Measurements from ENCODE around the gene B4GALNT3.
"Not testable (repeated sequence)": the region's sequence is repeated elsewhere in the genome, so short reads cannot be mapped to it uniquely, and the experiment has no call there.

B4GALNT3 gene

DNA sequence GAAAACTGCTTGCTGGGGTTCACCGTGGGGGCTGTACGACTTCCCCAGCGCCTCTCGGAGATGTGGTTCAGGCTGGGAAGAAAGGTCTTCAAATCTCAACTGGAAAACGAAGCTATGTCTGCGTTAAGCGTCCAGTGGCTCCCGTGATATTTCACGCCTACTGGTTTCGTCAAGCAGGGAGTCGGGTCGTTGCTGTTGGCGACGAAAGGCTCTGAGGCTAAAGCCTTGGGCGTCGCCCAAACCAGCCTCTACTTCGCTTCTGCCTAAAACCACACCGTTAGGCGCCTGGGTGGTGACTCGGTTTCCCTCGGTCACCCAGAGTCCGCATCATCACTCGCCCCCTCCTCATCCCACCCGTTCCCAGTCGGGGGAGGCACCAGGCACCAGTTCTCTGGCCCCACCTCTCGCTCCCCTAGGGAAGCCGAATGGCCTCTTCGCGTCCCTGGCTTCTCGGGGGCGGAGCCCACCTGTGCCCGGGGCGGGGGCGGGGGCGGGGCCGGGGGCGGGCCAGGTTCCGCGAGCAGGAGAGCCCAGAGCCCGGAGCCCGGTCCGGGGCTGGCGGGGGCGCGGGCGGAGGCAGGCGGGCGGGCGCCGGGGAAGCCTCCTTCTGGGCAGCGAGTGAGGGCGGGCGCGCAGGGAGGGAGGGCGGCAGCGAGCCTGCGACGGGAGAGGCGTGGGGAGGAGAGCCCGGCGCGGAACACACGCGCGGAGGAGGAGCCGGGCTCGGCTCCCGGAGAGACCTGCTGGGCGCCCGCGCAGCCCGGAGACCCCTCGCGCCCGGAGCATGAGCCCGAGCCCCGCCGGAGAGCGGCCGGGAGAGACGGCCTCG is at the start of gene B4GALNT3:
Gene B4GALNT3, plus strand, starts transcription at position 510 of the 829 bp plus-strand sequence. CDS start 438 bp downstream, outside the sequence.
- Histone ChIP-seq H3K9ac (peak within 1 kb of the TSS; percentile 34 to 72 (median 67); a peak in 20 of 22 replicates), H3K4me1 (peaks cover 0 to 15% (median 12%) of the 10 kb centered on the region in 10 experiments; a peak in 16 of 20 replicates), H4K20me1 (peaks cover 0 to 21% (median 12%) of the 10 kb centered on the region in 11 experiments; a peak in 11 of 22 replicates), H3K4me3 (peak within 1 kb of the TSS; percentile 60 to 76 (median 67)), H3K4me2 (peak within 1 kb of the TSS; percentile 90 to 96 (median 95)), H3K27me3 (peaks cover 59 to 78% (median 70%) of the 10 kb centered on the region in 11 experiments), H3K9me3 (replicated peaks in 1 of 11) (no peaks in the 10 kb centered on the region), H3K27ac (no peak within 1 kb of the TSS), H3K36me3 (no peaks in the 10 kb centered on the region)
- TF ChIP-seq Cebpa-rat (IDR thresholded peaks at IDR 0.05): no peak

DNA sequence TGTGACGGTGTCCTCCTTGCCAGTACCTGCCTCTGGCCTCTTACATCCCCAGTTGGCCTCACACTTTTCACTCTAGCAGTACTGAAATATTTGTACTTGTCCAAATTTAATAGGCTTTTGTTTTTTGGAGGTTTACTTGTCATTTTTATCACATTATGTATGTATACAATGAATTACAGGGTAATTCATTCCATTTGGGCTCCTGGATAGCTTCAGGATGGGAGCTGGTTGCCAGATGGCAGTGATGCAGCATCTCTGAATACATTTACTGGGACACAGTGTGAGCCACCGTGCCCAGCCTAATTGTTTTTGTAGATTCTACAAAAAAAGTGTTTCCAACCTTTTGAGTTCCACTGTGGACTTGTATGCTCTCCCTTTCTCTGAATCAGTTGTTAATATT is 44.9 kb upstream of the B4GALNT3 start:
- Histone ChIP-seq H3K9ac (no peak overlapping the region), H3K27me3 (no peaks in the 10 kb centered on the region), H3K27ac (no peak overlapping the region), H4K20me1 (no peaks in the 10 kb centered on the region), H3K4me2 (no peak overlapping the region), H3K4me1 (no peaks in the 10 kb centered on the region), H3K36me3 (peaks cover 71 to 89% (median 86%) of the 10 kb centered on the region in 11 experiments), H3K4me3 (no peak overlapping the region), H3K9me3 (replicated peaks in 1 of 11) (no peaks in the 10 kb centered on the region)
- no peak for TF ChIP-seq Cebpa-rat (IDR thresholded peaks at IDR 0.05)

GRCh38 chr12:418432-418831 is 41.3 kb upstream of the B4GALNT3 start:
- H3K4me2 ChIP-seq: no peak overlapping the region
- no peaks in the 10 kb centered on the region for H3K4me1 ChIP-seq
- TF ChIP-seq Cebpa-rat (IDR thresholded peaks at IDR 0.05): no peak
- no peaks in the 10 kb centered on the region for H3K9me3 ChIP-seq (replicated peaks in 1 of 11)
- H3K36me3 ChIP-seq: peaks cover 48 to 69% (median 65%) of the 10 kb centered on the region in 11 experiments
- H4K20me1 ChIP-seq: no peaks in the 10 kb centered on the region
- no peak overlapping the region for H3K9ac ChIP-seq
- no peaks in the 10 kb centered on the region for H3K27me3 ChIP-seq
- no peak overlapping the region for H3K27ac ChIP-seq
- no peak overlapping the region for H3K4me3 ChIP-seq

- Histone ChIP-seq H3K4me2 (no peak overlapping the region), H3K4me1 (no peaks in the 10 kb centered on the region), H3K9me3 (replicated peaks in 1 of 11) (no peaks in the 10 kb centered on the region), H3K9ac (no peak overlapping the region), H3K36me3 (peaks cover 41 to 76% (median 72%) of the 10 kb centered on the region in 11 experiments), H4K20me1 (no peaks in the 10 kb centered on the region), H3K4me3 (no peak overlapping the region), H3K27me3 (no peaks in the 10 kb centered on the region), H3K27ac (no peak overlapping the region)
- no peak for TF ChIP-seq Cebpa-rat (IDR thresholded peaks at IDR 0.05)
Observed at GRCh38 chr12:422526-422925, 37.2 kb upstream of the B4GALNT3 start.

- not testable (repeated sequence) for H3K4me1 ChIP-seq; H3K27ac ChIP-seq; H3K9me3 ChIP-seq (replicated peaks in 1 of 11); H3K9ac ChIP-seq; H3K4me3 ChIP-seq; H3K4me2 ChIP-seq; H3K27me3 ChIP-seq; H4K20me1 ChIP-seq
- H3K36me3 ChIP-seq: peaks cover 61 to 100% (median 95%) of the 10 kb centered on the region in 11 experiments
Observed at GRCh38 chr12:435737-436136, 24.0 kb upstream of the B4GALNT3 start.

- TF ChIP-seq Cebpa-rat (IDR thresholded peaks at IDR 0.05): no peak
Observed at GRCh38 chr12:442235-442884, 17.4 kb upstream of the B4GALNT3 start.

DNA sequence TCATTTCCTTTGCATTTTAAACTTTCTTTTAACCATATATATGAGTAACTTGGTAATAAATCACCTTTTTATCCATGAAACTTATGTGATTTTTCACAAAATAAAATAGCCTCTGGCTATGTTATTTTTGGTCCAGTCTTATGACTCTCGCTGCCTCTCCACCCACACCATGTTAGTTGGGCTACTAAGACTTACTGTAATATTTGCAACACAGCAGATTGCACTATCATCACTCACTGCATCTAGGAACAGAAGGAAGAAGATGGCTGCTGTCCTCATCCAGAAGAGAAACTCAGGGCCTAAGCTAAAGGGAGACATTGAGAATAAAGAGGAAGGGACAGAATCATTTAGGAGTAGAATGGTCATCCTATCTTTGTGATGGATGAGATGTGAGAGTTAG is 12.6 kb upstream of the B4GALNT3 start:
- Histone ChIP-seq H3K27me3 (no peaks in the 10 kb centered on the region), H3K4me1 (peaks cover 0 to 13% (median 0%) of the 10 kb centered on the region in 10 experiments; a peak in 4 of 20 replicates), H3K36me3 (peaks cover 0 to 8% (median under 1%) of the 10 kb centered on the region in 11 experiments; a peak in 6 of 22 replicates), H3K9me3 (replicated peaks in 1 of 11) (no peaks in the 10 kb centered on the region), H3K27ac (no peak overlapping the region), H3K4me3 (no peak overlapping the region), H3K9ac (no peak overlapping the region), H3K4me2 (peak overlapping the region in 1 of 11 experiments; percentile 32; a peak in 2 of 22 replicates), H4K20me1 (no peaks in the 10 kb centered on the region)
- no peak for TF ChIP-seq Cebpa-rat (IDR thresholded peaks at IDR 0.05)

More at GRCh38 chr12:442235-442884, 17.4 kb upstream of the B4GALNT3 start:
- Histone ChIP-seq H3K9me3 (replicated peaks in 1 of 11) (no peaks in the 10 kb centered on the region), H3K27ac (no peak overlapping the region), H4K20me1 (no peaks in the 10 kb centered on the region), H3K4me3 (no peak overlapping the region), H3K4me1 (peaks cover 0 to 12% (median 0%) of the 10 kb centered on the region in 10 experiments; a peak in 4 of 20 replicates), H3K36me3 (peaks cover 14 to 56% (median 46%) of the 10 kb centered on the region in 11 experiments; a peak in 21 of 22 replicates), H3K4me2 (no peak overlapping the region), H3K9ac (no peak overlapping the region), H3K27me3 (no peaks in the 10 kb centered on the region)

GRCh38 chr12:449203-449602 is 10.5 kb upstream of the B4GALNT3 start:
- Histone ChIP-seq H3K27me3 (no peaks in the 10 kb centered on the region), H3K9me3 (replicated peaks in 1 of 11) (no peaks in the 10 kb centered on the region), H3K27ac (no peak overlapping the region), H3K4me1 (peaks cover 0 to 13% (median 0%) of the 10 kb centered on the region in 10 experiments; a peak in 4 of 20 replicates), H3K9ac (no peak overlapping the region), H3K4me3 (no peak overlapping the region), H4K20me1 (0 out of 22 replicates have a peak, but pooled peaks cover 0 to 6% (median 0%) of the 10 kb centered on the region in 11 experiments), H3K36me3 (no peaks in the 10 kb centered on the region), H3K4me2 (no peak overlapping the region)
- TF ChIP-seq Cebpa-rat (IDR thresholded peaks at IDR 0.05): no peak

GRCh38 chr12:450438-450837 is 9.3 kb upstream of the B4GALNT3 start:
- Histone ChIP-seq H3K9ac (no peak overlapping the region), H3K27me3 (no peaks in the 10 kb centered on the region; a peak in 1 of 22 replicates), H3K9me3 (replicated peaks in 1 of 11) (no peaks in the 10 kb centered on the region), H3K4me2 (no peak overlapping the region), H3K36me3 (no peaks in the 10 kb centered on the region), H3K4me1 (peaks cover 0 to 13% (median 0%) of the 10 kb centered on the region in 10 experiments; a peak in 4 of 20 replicates), H3K4me3 (no peak overlapping the region), H4K20me1 (0 out of 22 replicates have a peak, but pooled peaks cover 0 to 9% (median 0%) of the 10 kb centered on the region in 11 experiments), H3K27ac (no peak overlapping the region)
- no peak for TF ChIP-seq Cebpa-rat (IDR thresholded peaks at IDR 0.05)
